Tibial artery (tissue), 4 donors: ENCODE results near the gene URGCP.

Source experiments
- DNase-seq, 2 donors: peaks; one replicate each; pipeline ENCODE4 v3.0.0-alpha.2; 2019
- H3K27ac ChIP-seq, 2 donors: fragments of 200-600 bp; sonication (generic) in 1 of 2; 1 replicate in 1 of 2; 2 replicates in 1 of 2; pipeline ENCODE4 v1.5.1; 2018 to 2019; ENCODE audit warnings: mild to moderate bottlenecking in 1 of 2
- H3K27me3 ChIP-seq, 2 donors: fragments of 200-600 bp; sonication (generic) in 1 of 2; one replicate each; pipeline versions ENCODE4 v1.5.1 to v1.6.0; 2016 to 2019
- H3K36me3 ChIP-seq, 3 donors: fragments of 200-600 bp; sonication (generic) in 2 of 3; one replicate each; pipeline ENCODE4 v1.5.1; 2016 to 2019; ENCODE audit warnings: mild to moderate bottlenecking in 2 of 3
- H3K4me1 ChIP-seq, 4 donors: fragments of 200-600 bp; sonication (generic) in 2 of 4; 1 replicate in 3 of 4; 2 replicates in 1 of 4; pipeline ENCODE4 v1.5.1; 2016 to 2019
- H3K4me3 ChIP-seq, 2 donors: fragments of 200-600 bp; sonication (generic) in 1 of 2; 1 replicate in 1 of 2; 2 replicates in 1 of 2; pipeline ENCODE4 v1.5.1; 2018 to 2019; ENCODE audit warnings: mild to moderate bottlenecking in 2 of 2
- H3K9me3 ChIP-seq, 3 donors: fragments of 200-600 bp; sonication (generic) in 1 of 3; one replicate each; pipeline ENCODE4 v1.5.1; 2016 to 2019
- CTCF ChIP-seq, 2 experiments: fragments of 200-600 bp in 1 of 2; fragments of 450-650 bp in 1 of 2; IDR thresholded peaks; one replicate each; pipeline ENCODE4 v1.5.1; 2017 to 2019; ENCODE audit warnings: antibody characterized with exemption in 2 of 2, mild to moderate bottlenecking in 1 of 2, moderate library complexity in 1 of 2
- intact Hi-C: fragments of 100-400 bp; cut with DNase I; formaldehyde crosslinking; loops from one replicate; pipeline ENCODE4 v1.15.0; 2023; ENCODE audit warnings: low total_unique reads

Gene URGCP

GRCh38 chr7:43851805-43852204 is 54.6 kb downstream of the URGCP start:
- DNase-seq, result no peak
- H3K27ac ChIP-seq, result no peak overlapping the region
- no peaks in the 10 kb centered on the region for H3K27me3 ChIP-seq
- TF ChIP-seq CTCF (IDR thresholded peaks at IDR 0.05), result no peak
- intact Hi-C loops, result loop anchor here (1.0 kb wide), 1 partner anchor 29 kb away; no protein-coding TSS in a partner anchor
- H3K36me3 ChIP-seq, result no peaks in the 10 kb centered on the region
- H3K9me3 ChIP-seq, result no peaks in the 10 kb centered on the region
- no peak overlapping the region for H3K4me3 ChIP-seq
- no peaks in the 10 kb centered on the region for H3K4me1 ChIP-seq

DNA sequence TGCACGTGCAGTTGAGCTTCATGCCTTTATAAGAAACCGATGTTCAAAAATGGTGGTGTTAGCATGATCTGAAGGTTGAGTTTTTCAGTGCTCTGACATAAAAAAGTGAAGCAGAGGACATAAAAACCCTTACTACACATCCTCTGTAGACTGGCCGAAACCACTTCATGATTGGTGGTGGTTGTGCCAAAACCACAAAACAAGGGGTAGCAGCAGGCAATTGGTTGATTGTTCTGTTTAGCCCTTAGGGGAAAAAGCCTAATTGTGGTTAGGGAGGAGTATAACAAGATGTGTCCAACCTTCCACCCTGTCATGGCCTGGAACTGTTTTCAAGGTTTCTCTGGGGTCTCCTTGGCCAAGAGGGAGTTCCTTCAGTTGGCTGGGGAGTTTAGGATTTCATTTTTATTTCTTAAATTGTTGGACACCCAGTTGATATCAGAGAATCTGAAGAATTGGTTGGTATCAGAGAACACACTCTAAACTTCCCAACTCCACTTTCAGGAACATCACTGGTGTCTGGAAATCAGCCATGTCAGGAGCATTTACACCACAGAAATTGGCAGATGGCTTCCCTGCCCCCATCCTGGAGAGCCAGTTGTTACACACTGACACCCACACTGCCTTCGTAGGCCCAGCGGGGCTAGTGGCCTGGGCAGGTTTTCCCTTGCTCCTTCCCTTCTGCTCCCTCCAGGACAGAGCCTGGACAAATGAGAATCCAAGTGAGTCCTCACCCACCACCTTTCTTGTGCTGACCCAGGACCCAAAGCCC is 55.9 kb downstream of the URGCP start:
- no peak overlapping the region for H3K4me3 ChIP-seq
- DNase-seq, result no peak
- no peaks in the 10 kb centered on the region for H3K27me3 ChIP-seq
- no peak overlapping the region for H3K27ac ChIP-seq
- H3K9me3 ChIP-seq, result no peaks in the 10 kb centered on the region
- intact Hi-C loops, result no loop called here
- TF ChIP-seq CTCF (IDR thresholded peaks at IDR 0.05), result no peak
- no peaks in the 10 kb centered on the region for H3K4me1 ChIP-seq
- no peaks in the 10 kb centered on the region for H3K36me3 ChIP-seq

- H3K27me3 ChIP-seq, result no peaks in the 10 kb centered on the region
- H3K4me3 ChIP-seq, result no peak overlapping the region
- no peak for DNase-seq
- H3K4me1 ChIP-seq, result no peaks in the 10 kb centered on the region
- no peak for TF ChIP-seq CTCF (IDR thresholded peaks at IDR 0.05)
- H3K27ac ChIP-seq, result no peak overlapping the region
- no peaks in the 10 kb centered on the region for H3K36me3 ChIP-seq
- no peaks in the 10 kb centered on the region for H3K9me3 ChIP-seq
- intact Hi-C loops, result no loop called here
These were observed 57.3 kb downstream of the URGCP start for GRCh38 chr7:43849047-43849446.

DNA sequence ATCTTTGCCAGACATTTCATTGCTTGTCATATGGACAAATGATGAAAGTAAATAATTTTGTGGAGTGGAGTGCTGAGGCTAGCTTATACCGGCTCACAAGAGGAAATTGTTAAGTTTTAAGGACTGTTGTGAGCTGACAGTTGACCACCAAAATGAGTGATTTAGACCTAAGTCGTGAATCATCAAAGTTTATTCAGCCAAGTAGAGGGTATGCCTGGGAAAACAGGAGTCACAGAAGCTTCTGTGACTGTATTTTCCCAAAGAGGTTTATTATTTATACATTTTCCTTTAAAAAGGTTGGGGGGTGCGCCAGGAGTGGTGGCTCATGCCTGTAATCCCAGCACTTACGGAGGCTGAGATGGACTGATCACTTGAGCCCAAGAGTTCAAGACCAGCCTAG is 58.9 kb downstream of the URGCP start:
- no peak overlapping the region for H3K27ac ChIP-seq
- intact Hi-C loops, result no loop called here
- H3K36me3 ChIP-seq, result no peaks in the 10 kb centered on the region

GRCh38 chr7:43844662-43845061 is 61.7 kb downstream of the URGCP start:
- Histone ChIP-seq H3K27ac (no peak overlapping the region), H3K4me3 (no peak overlapping the region), H3K27me3 (no peaks in the 10 kb centered on the region), H3K9me3 (no peaks in the 10 kb centered on the region), H3K4me1 (no peaks in the 10 kb centered on the region), H3K36me3 (no peaks in the 10 kb centered on the region)
- TF ChIP-seq CTCF (IDR thresholded peaks at IDR 0.05), result no peak
- intact Hi-C loops, result no loop called here
- no peak for DNase-seq

More for the DNA sequence above, 58.9 kb downstream of the URGCP start:
- Histone ChIP-seq H3K27me3 (no peaks in the 10 kb centered on the region), H3K4me3 (no peak overlapping the region), H3K4me1 (no peaks in the 10 kb centered on the region), H3K9me3 (no peaks in the 10 kb centered on the region)
- no peak for DNase-seq
- TF ChIP-seq CTCF (IDR thresholded peaks at IDR 0.05), result no peak
